Heart left ventricle (tissue), 13 donors: ENCODE results near the gene TMEM80.

Source experiments
- CTCF ChIP-seq, 12 donors: fragments of 200-600 bp; sonication (generic) in 4 of 12; IDR thresholded peaks; one replicate each; pipeline versions ENCODE4 v1.5.0 to v1.8.0; 2018 to 2022; ENCODE audit warnings: antibody characterized with exemption in 12 of 12, mild to moderate bottlenecking in 5 of 12
- POLR2A ChIP-seq, 2 donors: fragments of 450-650 bp; IDR thresholded peaks; one replicate each; pipeline ENCODE4 v1.6.1; 2017; ENCODE audit warnings: antibody characterized with exemption in 2 of 2, mild to moderate bottlenecking in 2 of 2, moderate library complexity in 2 of 2
- donor health status: ischemic (EF 13 %, LVEDD 7.1; RV severe dilation, severe dysfunction).
- donor health status: DM: no; HTN: yes; CAD: no.
- donor health status: DM: no; HTN: no; CAD: no.
- donor health status: ischemic (EF 25% LVEDD 6.9; RV normal size, moderate dysfunction).
- donor health status: ischemic (EF 25% LVEDD 5.7; RV mildly dilated, moderate dysfunction).
- donor health status: ischemic (EF 35%, LVEDD 5.7; RV mildly dilated, moderate dysfunction).
- donor health status: nonischemic (EF 11% LVEDD 7.7; RV severe dilation, severe dysfunction).
- donor health status: DM: yes; HTN: yes; CAD: no.
- donor health status: PGD.
- donor health status: ischemic (EF 29% LVEDD 5.4; RV normal size, mild dysfunction).
- donor health status: nonischemic (EF 23%, LVEDD 6.1; RV moderate dilation, normal function).

GRCh38 chr11:680476-680875, 15.1 kb upstream of the TMEM80 start:
- TF ChIP-seq CTCF (IDR thresholded peaks at IDR 0.05) (no peak), POLR2A (IDR thresholded peaks at IDR 0.05) (no peak)
